Measurements from ENCODE around the gene ACAD11. TPM values are rescaled to one million over a fixed set of nuclear protein-coding genes. Genes with fewer than 3 reads are reported as not detected.
"Not testable (repeated sequence)": the region's sequence is repeated elsewhere in the genome, so short reads cannot be mapped to it uniquely, and the experiment has no call there.

The ACAD11 gene
- polyA plus RNA-seq, 2 donors, result 8.4 to 10.6 TPM

GRCh38 chr3:132654721-132655120, 4.9 kb downstream of the ACAD11 start:
- Histone ChIP-seq H3K27ac (ENCODE audit: low read depth in 2 of 2, low read length in 1 of 2) (no peak overlapping the region), H3K4me3 (ENCODE audit: low read depth in 1 of 2, low read length in 2 of 2) (no peak overlapping the region), H3K27me3 (ENCODE audit: control insufficient read depth in 1 of 2, insufficient read depth in 2 of 2, low read length in 2 of 2) (no peaks in the 10 kb centered on the region), H3K36me3 (ENCODE audit: control insufficient read depth in 2 of 2, insufficient read depth in 2 of 2, low read length in 1 of 2) (no peaks in the 10 kb centered on the region), H3K4me1 (ENCODE audit: control insufficient read depth in 2 of 2, insufficient read depth in 2 of 2, low read length in 1 of 2) (no peaks in the 10 kb centered on the region), H3K9me3 (ENCODE audit: control insufficient read depth in 2 of 2, insufficient read depth in 1 of 2, low read depth in 1 of 2, low read length in 1 of 2) (no peaks in the 10 kb centered on the region)
- 70 to 88% methylated on average over 5 of the region's 5 CpGs for WGBS, 2 donors

GRCh38 chr3:132654190-132654589, 5.4 kb downstream of the ACAD11 start:
- H3K36me3 ChIP-seq (ENCODE audit: control insufficient read depth in 2 of 2, insufficient read depth in 2 of 2, low read length in 1 of 2), result no peaks in the 10 kb centered on the region
- 93 to 94% methylated on average over 2 of the region's 2 CpGs for WGBS, 2 donors
- H3K27ac ChIP-seq (ENCODE audit: low read depth in 2 of 2, low read length in 1 of 2), result no peak overlapping the region

GRCh38 chr3:132652640-132653270, 6.9 kb downstream of the ACAD11 start:
- H3K4me1 ChIP-seq (ENCODE audit: control insufficient read depth in 2 of 2, insufficient read depth in 2 of 2, low read length in 1 of 2), result no peaks in the 10 kb centered on the region
- 68 to 85% methylated on average over 1 of the region's 1 CpG for WGBS, 2 donors
- no peaks in the 10 kb centered on the region for H3K36me3 ChIP-seq (ENCODE audit: control insufficient read depth in 2 of 2, insufficient read depth in 2 of 2, low read length in 1 of 2)
- H3K27me3 ChIP-seq (ENCODE audit: control insufficient read depth in 1 of 2, insufficient read depth in 2 of 2, low read length in 2 of 2), result no peaks in the 10 kb centered on the region
- H3K9me3 ChIP-seq (ENCODE audit: control insufficient read depth in 2 of 2, insufficient read depth in 1 of 2, low read depth in 1 of 2, low read length in 1 of 2), result no peaks in the 10 kb centered on the region
- no peak overlapping the region for H3K4me3 ChIP-seq (ENCODE audit: low read depth in 1 of 2, low read length in 2 of 2)
- no peak overlapping the region for H3K27ac ChIP-seq (ENCODE audit: low read depth in 2 of 2, low read length in 1 of 2)

More at GRCh38 chr3:132654190-132654589, 5.4 kb downstream of the ACAD11 start:
- Histone ChIP-seq H3K9me3 (ENCODE audit: control insufficient read depth in 2 of 2, insufficient read depth in 1 of 2, low read depth in 1 of 2, low read length in 1 of 2) (no peaks in the 10 kb centered on the region), H3K4me3 (ENCODE audit: low read depth in 1 of 2, low read length in 2 of 2) (no peak overlapping the region), H3K4me1 (ENCODE audit: control insufficient read depth in 2 of 2, insufficient read depth in 2 of 2, low read length in 1 of 2) (no peaks in the 10 kb centered on the region), H3K27me3 (ENCODE audit: control insufficient read depth in 1 of 2, insufficient read depth in 2 of 2, low read length in 2 of 2) (no peaks in the 10 kb centered on the region)

GRCh38 chr3:132650153-132650552, 9.5 kb downstream of the ACAD11 start:
- Histone ChIP-seq H3K4me1 (ENCODE audit: control insufficient read depth in 2 of 2, insufficient read depth in 2 of 2, low read length in 1 of 2) (no peaks in the 10 kb centered on the region), H3K4me3 (ENCODE audit: low read depth in 1 of 2, low read length in 2 of 2) (no peak overlapping the region), H3K9me3 (ENCODE audit: control insufficient read depth in 2 of 2, insufficient read depth in 1 of 2, low read depth in 1 of 2, low read length in 1 of 2) (no peaks in the 10 kb centered on the region), H3K27ac (ENCODE audit: low read depth in 2 of 2, low read length in 1 of 2) (no peak overlapping the region), H3K27me3 (ENCODE audit: control insufficient read depth in 1 of 2, insufficient read depth in 2 of 2, low read length in 2 of 2) (no peaks in the 10 kb centered on the region), H3K36me3 (ENCODE audit: control insufficient read depth in 2 of 2, insufficient read depth in 2 of 2, low read length in 1 of 2) (no peaks in the 10 kb centered on the region)
- WGBS, 2 donors, result 48 to 91% methylated on average over 1 of the region's 1 CpG

GRCh38 chr3:132645058-132645457, 14.6 kb downstream of the ACAD11 start:
- 94 to 96% methylated on average over 1 of the region's 1 CpG for WGBS, 2 donors
- Histone ChIP-seq H3K27ac (ENCODE audit: low read depth in 2 of 2, low read length in 1 of 2) (no peak overlapping the region), H3K27me3 (ENCODE audit: control insufficient read depth in 1 of 2, insufficient read depth in 2 of 2, low read length in 2 of 2) (no peaks in the 10 kb centered on the region), H3K9me3 (ENCODE audit: control insufficient read depth in 2 of 2, insufficient read depth in 1 of 2, low read depth in 1 of 2, low read length in 1 of 2) (no peaks in the 10 kb centered on the region), H3K4me3 (ENCODE audit: low read depth in 1 of 2, low read length in 2 of 2) (no peak overlapping the region), H3K4me1 (ENCODE audit: control insufficient read depth in 2 of 2, insufficient read depth in 2 of 2, low read length in 1 of 2) (no peaks in the 10 kb centered on the region), H3K36me3 (ENCODE audit: control insufficient read depth in 2 of 2, insufficient read depth in 2 of 2, low read length in 1 of 2) (no peaks in the 10 kb centered on the region)

- H3K27me3 ChIP-seq (ENCODE audit: control insufficient read depth in 1 of 2, insufficient read depth in 2 of 2, low read length in 2 of 2), result no peaks in the 10 kb centered on the region
- 61 to 67% methylated on average over 2 of the region's 2 CpGs for WGBS, 2 donors
- H3K27ac ChIP-seq (ENCODE audit: low read depth in 2 of 2, low read length in 1 of 2), result no peak overlapping the region
- no peaks in the 10 kb centered on the region for H3K4me1 ChIP-seq (ENCODE audit: control insufficient read depth in 2 of 2, insufficient read depth in 2 of 2, low read length in 1 of 2)
- H3K36me3 ChIP-seq (ENCODE audit: control insufficient read depth in 2 of 2, insufficient read depth in 2 of 2, low read length in 1 of 2), result no peaks in the 10 kb centered on the region
- no peak overlapping the region for H3K4me3 ChIP-seq (ENCODE audit: low read depth in 1 of 2, low read length in 2 of 2)
- no peaks in the 10 kb centered on the region for H3K9me3 ChIP-seq (ENCODE audit: control insufficient read depth in 2 of 2, insufficient read depth in 1 of 2, low read depth in 1 of 2, low read length in 1 of 2)
These were observed 16.2 kb downstream of the ACAD11 start for GRCh38 chr3:132643366-132643765.

- Histone ChIP-seq H3K4me1 (ENCODE audit: control insufficient read depth in 2 of 2, insufficient read depth in 2 of 2, low read length in 1 of 2) (no peaks in the 10 kb centered on the region), H3K9me3 (ENCODE audit: control insufficient read depth in 2 of 2, insufficient read depth in 1 of 2, low read depth in 1 of 2, low read length in 1 of 2) (no peaks in the 10 kb centered on the region), H3K4me3 (ENCODE audit: low read depth in 1 of 2, low read length in 2 of 2) (no peak overlapping the region), H3K27me3 (ENCODE audit: control insufficient read depth in 1 of 2, insufficient read depth in 2 of 2, low read length in 2 of 2) (no peaks in the 10 kb centered on the region), H3K36me3 (ENCODE audit: control insufficient read depth in 2 of 2, insufficient read depth in 2 of 2, low read length in 1 of 2) (no peaks in the 10 kb centered on the region), H3K27ac (ENCODE audit: low read depth in 2 of 2, low read length in 1 of 2) (no peak overlapping the region)
- 65 to 69% methylated on average over 2 of the region's 2 CpGs for WGBS, 2 donors
These were observed 17.1 kb downstream of the ACAD11 start for GRCh38 chr3:132642539-132642847.

GRCh38 chr3:132641837-132642538, 17.6 kb downstream of the ACAD11 start:
- Histone ChIP-seq H3K36me3 (ENCODE audit: control insufficient read depth in 2 of 2, insufficient read depth in 2 of 2, low read length in 1 of 2) (no peaks in the 10 kb centered on the region), H3K4me1 (ENCODE audit: control insufficient read depth in 2 of 2, insufficient read depth in 2 of 2, low read length in 1 of 2) (no peaks in the 10 kb centered on the region), H3K27me3 (ENCODE audit: control insufficient read depth in 1 of 2, insufficient read depth in 2 of 2, low read length in 2 of 2) (no peaks in the 10 kb centered on the region), H3K27ac (ENCODE audit: low read depth in 2 of 2, low read length in 1 of 2) (no peak overlapping the region), H3K9me3 (ENCODE audit: control insufficient read depth in 2 of 2, insufficient read depth in 1 of 2, low read depth in 1 of 2, low read length in 1 of 2) (no peaks in the 10 kb centered on the region), H3K4me3 (ENCODE audit: low read depth in 1 of 2, low read length in 2 of 2) (no peak overlapping the region)
- WGBS, 2 donors, result 62 to 63% methylated on average over 5 of the region's 5 CpGs

- not testable (repeated sequence) for H3K4me3 ChIP-seq (ENCODE audit: low read depth in 1 of 2, low read length in 2 of 2); H3K36me3 ChIP-seq (ENCODE audit: control insufficient read depth in 2 of 2, insufficient read depth in 2 of 2, low read length in 1 of 2); H3K4me1 ChIP-seq (ENCODE audit: control insufficient read depth in 2 of 2, insufficient read depth in 2 of 2, low read length in 1 of 2); H3K9me3 ChIP-seq (ENCODE audit: control insufficient read depth in 2 of 2, insufficient read depth in 1 of 2, low read depth in 1 of 2, low read length in 1 of 2); H3K27me3 ChIP-seq (ENCODE audit: control insufficient read depth in 1 of 2, insufficient read depth in 2 of 2, low read length in 2 of 2); H3K27ac ChIP-seq (ENCODE audit: low read depth in 2 of 2, low read length in 1 of 2)
- WGBS, 2 donors, result 79 to 82% methylated on average over 2 of the region's 2 CpGs
These were observed 18.2 kb downstream of the ACAD11 start for GRCh38 chr3:132641427-132641826.

GRCh38 chr3:132638706-132639105, 20.9 kb downstream of the ACAD11 start:
- H3K36me3 ChIP-seq (ENCODE audit: control insufficient read depth in 2 of 2, insufficient read depth in 2 of 2, low read length in 1 of 2), result no peaks in the 10 kb centered on the region
- no peak overlapping the region for H3K27ac ChIP-seq (ENCODE audit: low read depth in 2 of 2, low read length in 1 of 2)
- no peak overlapping the region for H3K4me3 ChIP-seq (ENCODE audit: low read depth in 1 of 2, low read length in 2 of 2)
- no peaks in the 10 kb centered on the region for H3K27me3 ChIP-seq (ENCODE audit: control insufficient read depth in 1 of 2, insufficient read depth in 2 of 2, low read length in 2 of 2)
- no peaks in the 10 kb centered on the region for H3K4me1 ChIP-seq (ENCODE audit: control insufficient read depth in 2 of 2, insufficient read depth in 2 of 2, low read length in 1 of 2)
- no peaks in the 10 kb centered on the region for H3K9me3 ChIP-seq (ENCODE audit: control insufficient read depth in 2 of 2, insufficient read depth in 1 of 2, low read depth in 1 of 2, low read length in 1 of 2)

Measured in esophagus (tissue), 2 donors.